ENCODE data around the gene C19orf33.

The C19orf33 gene

GRCh38 chr19:38306236-38306635, 2.2 kb downstream of the C19orf33 start:
- no peak for DNase-seq (ENCODE audit: low read depth, low spot score)
- no peak overlapping the region for H3K4me3 ChIP-seq (ENCODE audit: low read length)

- H3K4me3 ChIP-seq (ENCODE audit: low read length) = no peak overlapping the region
- no peak for DNase-seq (ENCODE audit: low read depth, low spot score)
Observed at GRCh38 chr19:38307076-38307475, 3.0 kb downstream of the C19orf33 start.

DNA sequence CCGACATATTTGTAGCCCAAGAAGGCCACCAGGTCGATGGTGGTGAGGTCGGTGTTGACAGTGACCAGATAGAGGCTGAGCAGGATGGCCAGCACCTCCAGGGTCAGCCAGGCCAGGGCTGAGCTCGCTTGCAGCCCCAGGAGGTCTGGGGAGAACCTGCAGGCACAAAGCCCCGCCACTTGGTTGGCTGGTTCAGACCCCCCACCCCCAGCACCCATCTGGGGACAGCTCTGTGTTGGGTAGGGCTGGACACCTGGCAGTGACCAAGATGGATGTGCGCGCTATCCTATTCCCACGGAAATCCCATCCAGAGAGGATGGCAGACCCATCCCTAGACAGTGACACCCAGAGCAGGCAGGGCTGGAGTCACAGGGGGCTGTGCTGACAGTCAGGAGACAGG, 3.5 kb downstream of the C19orf33 start:
- H3K4me3 ChIP-seq (ENCODE audit: low read length) = no peak overlapping the region
- DNase-seq (ENCODE audit: low read depth, low spot score) = no peak

DNA sequence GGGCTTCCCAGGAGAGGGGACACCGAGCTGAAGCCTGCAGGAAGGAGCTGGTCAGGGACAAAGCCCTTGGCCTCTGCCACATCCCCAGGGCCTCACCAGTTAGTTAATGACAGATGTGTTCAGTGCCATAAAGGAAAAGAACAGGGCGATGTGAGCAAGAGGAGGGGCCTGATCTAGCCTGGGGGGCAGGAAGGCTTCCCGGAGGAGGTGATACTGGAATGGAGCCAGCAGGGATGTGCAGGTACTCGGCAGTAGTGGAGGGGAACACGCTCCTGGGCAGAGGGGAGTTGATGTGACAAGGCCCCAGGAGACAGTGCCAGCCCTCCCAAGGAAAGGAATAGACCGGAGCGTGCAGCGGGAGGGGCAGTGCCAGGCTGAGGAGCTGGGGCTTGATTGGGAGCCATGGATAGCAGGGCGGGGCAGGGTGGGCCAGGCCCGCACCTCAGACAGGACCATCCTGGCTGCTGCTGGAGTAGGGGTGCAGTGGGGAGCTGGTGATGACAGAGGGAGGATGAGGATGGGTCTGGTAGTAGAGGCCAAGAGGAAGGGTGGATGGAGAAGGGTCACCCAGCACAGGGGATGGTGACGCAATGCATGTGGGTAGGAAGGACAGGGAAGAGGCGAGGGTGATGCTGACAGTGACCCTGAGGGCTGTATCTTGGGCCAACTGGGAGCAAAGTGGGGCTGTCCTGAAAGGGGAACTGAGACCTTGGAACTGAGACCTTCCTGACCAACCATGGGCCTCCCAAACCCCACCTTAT, 4.1 kb downstream of the C19orf33 start:
- DNase-seq (ENCODE audit: low read depth, low spot score) = no peak
- no peak overlapping the region for H3K4me3 ChIP-seq (ENCODE audit: low read length)

- H3K4me3 ChIP-seq (ENCODE audit: low read length) = no peak overlapping the region
- DNase-seq (ENCODE audit: low read depth, low spot score) = no peak
Observed at GRCh38 chr19:38308926-38309614, 5.0 kb downstream of the C19orf33 start.

GRCh38 chr19:38309615-38310278, 5.7 kb downstream of the C19orf33 start:
- DNase-seq (ENCODE audit: low read depth, low spot score) = no peak
- no peak overlapping the region for H3K4me3 ChIP-seq (ENCODE audit: low read length)

DNA sequence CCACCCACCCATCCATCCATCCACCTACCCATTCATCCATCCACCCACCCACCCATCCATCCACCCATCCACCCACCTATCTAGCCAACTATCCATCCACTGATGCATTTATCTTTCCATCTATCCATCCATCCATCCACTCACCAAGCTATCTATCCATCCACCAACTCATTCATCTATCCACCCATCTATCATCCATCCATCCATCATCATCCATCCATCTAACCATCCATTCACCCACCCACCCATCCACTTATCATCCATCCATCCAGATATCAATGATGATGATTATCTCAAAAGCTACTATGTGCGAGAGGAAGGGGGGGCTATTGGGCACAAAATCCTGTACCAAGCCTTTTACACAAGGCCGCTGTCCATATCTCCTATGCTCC, 6.2 kb downstream of the C19orf33 start:
- no peak overlapping the region for H3K4me3 ChIP-seq (ENCODE audit: low read length)
- no peak for DNase-seq (ENCODE audit: low read depth, low spot score)

GRCh38 chr19:38310986-38311385, 6.9 kb downstream of the C19orf33 start:
- DNase-seq (ENCODE audit: low read depth, low spot score) = no peak
- H3K4me3 ChIP-seq (ENCODE audit: low read length) = no peak overlapping the region

DNA sequence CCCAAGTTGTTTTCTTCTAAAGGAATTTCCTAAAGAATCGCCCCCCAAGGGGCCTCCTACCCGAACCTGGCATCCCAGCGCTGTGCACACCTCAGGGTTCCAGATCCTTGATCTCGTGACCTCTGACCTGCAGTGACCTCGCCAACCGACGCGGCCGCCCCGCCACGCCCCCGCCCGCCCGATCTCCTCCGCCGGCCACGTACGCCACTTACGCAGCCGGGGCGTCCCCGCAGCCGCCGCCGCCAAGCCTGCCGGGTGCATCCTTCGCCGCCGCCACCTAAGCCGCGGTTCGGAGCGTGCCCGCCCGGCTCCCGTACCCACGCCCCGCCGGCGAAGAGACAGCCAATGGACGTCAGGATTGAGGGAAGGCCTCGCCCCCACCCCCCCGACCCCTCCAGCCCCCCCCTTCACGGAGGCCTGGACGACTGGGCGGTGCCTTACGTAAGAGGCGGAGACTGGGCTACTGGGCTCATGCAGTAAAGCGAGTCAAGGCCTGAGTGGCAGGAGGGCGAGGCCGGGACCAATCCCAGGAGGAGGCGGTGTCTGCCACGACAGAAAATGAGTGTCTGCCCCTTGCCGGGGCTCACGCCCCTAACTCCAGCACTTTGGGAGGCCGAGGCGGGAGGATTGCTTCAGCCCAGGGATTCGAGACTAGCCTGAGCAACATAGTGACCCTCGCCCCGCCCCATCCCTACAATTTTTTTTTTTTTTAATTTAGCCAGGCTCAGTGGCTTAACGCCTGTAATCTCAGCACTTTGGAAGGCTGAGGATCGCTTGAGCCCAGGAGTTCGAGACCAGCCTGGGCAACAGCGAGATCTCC, 11.8 kb downstream of the C19orf33 start, which contains the start of gene YIF1B:
TSS of gene YIF1B (minus strand) at position 291 of the 820 bp plus-strand sequence. CDS start at position 261, 30 bp downstream.
- peak; percentile 95 for DNase-seq (ENCODE audit: low read depth, low spot score)
- H3K4me3 ChIP-seq (ENCODE audit: low read length) = peak within 1 kb of the TSS; percentile 93

DNA sequence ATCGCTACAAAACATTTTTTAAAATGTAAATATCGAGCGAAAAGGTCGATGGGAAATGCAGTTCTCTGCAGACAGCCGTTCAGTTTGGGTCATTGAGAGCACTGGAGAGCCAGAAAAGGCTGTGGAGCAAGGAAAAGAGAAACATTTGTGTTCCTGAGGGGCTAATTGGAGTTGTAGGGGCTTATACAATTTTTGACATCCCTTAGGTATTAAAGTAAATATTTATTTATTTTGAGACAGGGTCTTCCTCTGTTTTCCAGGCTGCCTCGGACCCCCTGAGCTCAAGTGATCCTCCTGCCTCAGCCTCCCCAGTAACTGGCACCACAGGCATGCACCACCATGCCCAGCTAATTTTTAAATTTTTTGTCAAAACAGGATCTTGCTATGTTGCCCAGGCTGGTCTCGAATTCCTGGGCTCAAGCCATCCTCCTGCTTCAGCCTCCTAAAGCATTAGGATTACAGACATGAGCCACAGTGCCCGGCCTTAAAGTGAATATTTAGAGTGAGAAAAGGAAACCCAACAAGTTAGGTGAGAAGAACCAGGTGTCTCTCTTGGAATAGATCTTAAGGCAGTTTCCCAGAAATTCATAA, 12.5 kb downstream of the C19orf33 start:
- no peak for DNase-seq (ENCODE audit: low read depth, low spot score)
- H3K4me3 ChIP-seq (ENCODE audit: low read length) = peak overlapping the region; percentile 47

GRCh38 chr19:38317104-38317612, 13.1 kb downstream of the C19orf33 start:
- no peak overlapping the region for H3K4me3 ChIP-seq (ENCODE audit: low read length)
- DNase-seq (ENCODE audit: low read depth, low spot score) = no peak

DNA sequence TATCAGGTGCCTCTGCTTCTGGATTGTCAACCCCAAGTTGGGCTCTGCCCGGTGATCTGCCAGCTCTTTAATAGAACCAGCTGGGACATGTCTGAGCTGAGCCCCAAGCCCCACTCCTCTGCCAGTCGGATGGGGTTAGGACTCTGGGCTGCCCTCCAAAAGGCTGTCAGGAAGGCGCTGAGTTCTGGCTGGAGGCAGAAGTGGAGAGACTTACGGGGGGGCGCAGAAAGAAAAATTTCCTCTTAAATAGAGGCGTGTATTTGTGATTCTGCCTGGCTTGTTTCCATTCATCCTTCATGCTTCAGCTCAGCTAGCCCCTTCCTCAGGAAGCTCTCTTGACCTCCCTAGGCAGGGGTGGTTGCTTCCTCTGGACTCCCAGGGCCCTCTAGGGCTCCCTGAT, 14.6 kb downstream of the C19orf33 start:
- DNase-seq (ENCODE audit: low read depth, low spot score) = no peak
- no peak overlapping the region for H3K4me3 ChIP-seq (ENCODE audit: low read length)

GRCh38 chr19:38319421-38320258, 15.6 kb downstream of the C19orf33 start, which contains the start of gene KCNK6:
Gene KCNK6 (plus strand): TSS chr19:38319845. CDS start chr19:38319951, 106 bp downstream.
- peak within 1 kb of the TSS; percentile 61 for H3K4me3 ChIP-seq (ENCODE audit: low read length)
- DNase-seq (ENCODE audit: low read depth, low spot score) = peak; percentile 7

DNA sequence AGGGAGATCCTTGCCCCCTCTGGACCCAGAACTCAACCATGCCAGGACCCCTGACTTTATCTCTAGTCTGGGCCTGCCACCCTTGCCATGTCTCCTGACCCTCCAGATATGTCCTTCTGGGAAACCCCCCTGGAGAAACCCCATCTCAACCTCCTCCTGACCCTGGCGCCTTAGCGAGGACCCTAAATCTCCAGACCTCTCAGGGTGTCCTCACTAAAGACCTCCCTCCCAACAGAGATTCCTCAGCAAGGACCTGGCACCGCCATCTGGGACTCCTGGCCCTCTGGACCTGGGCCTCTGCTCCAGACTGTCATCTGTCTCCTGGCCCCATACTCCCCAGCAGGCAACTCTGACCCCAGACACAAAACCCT, 16.9 kb downstream of the C19orf33 start:
- DNase-seq (ENCODE audit: low read depth, low spot score) = no peak
- H3K4me3 ChIP-seq (ENCODE audit: low read length) = no peak overlapping the region

DNA sequence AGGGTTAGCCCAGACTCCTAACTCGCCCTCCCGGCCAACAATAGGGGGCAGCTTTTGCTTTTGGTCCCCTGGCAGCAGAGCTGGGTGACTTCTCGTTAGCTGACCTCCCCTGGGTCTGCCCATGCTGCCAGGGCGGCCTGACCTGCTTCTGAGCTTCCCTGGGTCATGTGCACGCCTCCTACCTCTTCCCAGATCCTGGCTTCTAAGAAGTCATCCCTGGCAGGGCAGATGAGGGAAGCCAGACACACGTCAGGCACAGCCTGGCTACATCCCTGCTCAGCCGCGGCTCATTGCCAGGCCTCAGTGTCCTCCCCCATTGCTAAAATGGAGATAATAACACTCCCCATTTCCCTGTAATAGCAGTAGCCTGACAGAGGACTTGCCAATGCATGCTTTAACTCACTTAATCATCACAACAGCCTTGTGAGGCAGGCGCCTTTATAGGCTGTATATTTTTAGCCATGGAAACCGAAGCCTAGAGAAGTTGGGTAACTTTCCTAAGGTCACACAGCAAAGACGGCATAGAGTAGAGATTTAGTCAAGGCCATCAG, 17.7 kb downstream of the C19orf33 start:
- H3K4me3 ChIP-seq (ENCODE audit: low read length) = no peak overlapping the region
- DNase-seq (ENCODE audit: low read depth, low spot score) = no peak

DNA sequence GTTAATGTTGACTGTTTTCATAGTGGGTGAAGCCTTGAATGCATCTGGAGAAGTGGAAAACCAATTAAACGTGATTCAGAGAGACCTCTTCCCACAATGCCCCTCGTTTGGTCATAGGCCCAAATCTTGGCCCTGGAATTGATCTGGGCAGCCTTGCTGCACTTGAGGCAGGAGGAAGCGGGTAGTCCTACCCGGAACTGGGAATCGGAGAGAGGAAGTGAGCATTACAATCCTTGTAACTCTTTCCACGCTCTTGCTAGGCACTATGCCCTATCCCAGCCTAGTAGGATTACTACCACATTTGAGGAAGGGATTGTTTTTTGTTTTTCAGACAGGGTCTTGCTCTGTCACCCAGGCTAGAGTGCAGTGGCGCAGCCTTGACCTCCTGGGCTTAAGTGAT, 19.2 kb downstream of the C19orf33 start:
- no peak overlapping the region for H3K4me3 ChIP-seq (ENCODE audit: low read length)
- no peak for DNase-seq (ENCODE audit: low read depth, low spot score)

DNA sequence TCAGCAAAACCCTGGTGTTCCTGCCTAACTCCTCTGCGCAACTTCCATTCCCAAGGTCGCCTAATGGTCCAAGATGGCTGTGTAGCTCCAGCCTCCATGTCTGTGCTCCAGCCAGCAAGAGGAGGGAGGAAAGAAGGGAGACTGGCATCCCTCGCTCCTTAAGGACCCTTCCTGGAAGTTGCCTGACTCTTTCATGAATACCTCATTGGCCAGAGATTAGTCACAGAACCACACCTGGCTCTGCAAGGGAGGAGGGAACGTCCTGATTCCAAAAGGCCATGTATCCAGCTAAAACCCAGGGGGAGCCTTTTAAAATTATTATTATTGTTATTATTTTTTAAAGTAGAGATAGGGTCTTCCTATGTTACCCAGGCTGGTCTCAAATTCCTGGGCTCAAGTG, 20.4 kb downstream of the C19orf33 start:
- no peak for DNase-seq (ENCODE audit: low read depth, low spot score)
- H3K4me3 ChIP-seq (ENCODE audit: low read length) = no peak overlapping the region

GRCh38 chr19:38326591-38326990, 22.5 kb downstream of the C19orf33 start:
- no peak for DNase-seq (ENCODE audit: low read depth, low spot score)
- H3K4me3 ChIP-seq (ENCODE audit: low read length) = no peak overlapping the region

Measured in Jurkat, Clone E6-1 (cell line).